Breast epithelium (tissue), 3 donors: ENCODE results near the gene PRDM16.

ENCODE experiments used
- POLR2AphosphoS5 ChIP-seq, 3 donors: sonication (generic); formaldehyde crosslinking; IDR thresholded peaks; one replicate each; pipeline ENCODE4 v1.6.1; 2017; ENCODE audit warnings: antibody characterized with exemption in 3 of 3
- TF ChIP-seq, protein P1 (sequence below), 3 donors: fragments of 450-650 bp; IDR thresholded peaks; one replicate each; pipeline ENCODE4 v1.5.1; 2016 to 2017; ENCODE audit warnings: antibody characterized with exemption in 3 of 3, mild to moderate bottlenecking in 3 of 3, moderate library complexity in 3 of 3

GRCh38 chr1:3114846-3115245 is 45.8 kb downstream of the PRDM16 start:
- TF ChIP-seq, protein P1, sequence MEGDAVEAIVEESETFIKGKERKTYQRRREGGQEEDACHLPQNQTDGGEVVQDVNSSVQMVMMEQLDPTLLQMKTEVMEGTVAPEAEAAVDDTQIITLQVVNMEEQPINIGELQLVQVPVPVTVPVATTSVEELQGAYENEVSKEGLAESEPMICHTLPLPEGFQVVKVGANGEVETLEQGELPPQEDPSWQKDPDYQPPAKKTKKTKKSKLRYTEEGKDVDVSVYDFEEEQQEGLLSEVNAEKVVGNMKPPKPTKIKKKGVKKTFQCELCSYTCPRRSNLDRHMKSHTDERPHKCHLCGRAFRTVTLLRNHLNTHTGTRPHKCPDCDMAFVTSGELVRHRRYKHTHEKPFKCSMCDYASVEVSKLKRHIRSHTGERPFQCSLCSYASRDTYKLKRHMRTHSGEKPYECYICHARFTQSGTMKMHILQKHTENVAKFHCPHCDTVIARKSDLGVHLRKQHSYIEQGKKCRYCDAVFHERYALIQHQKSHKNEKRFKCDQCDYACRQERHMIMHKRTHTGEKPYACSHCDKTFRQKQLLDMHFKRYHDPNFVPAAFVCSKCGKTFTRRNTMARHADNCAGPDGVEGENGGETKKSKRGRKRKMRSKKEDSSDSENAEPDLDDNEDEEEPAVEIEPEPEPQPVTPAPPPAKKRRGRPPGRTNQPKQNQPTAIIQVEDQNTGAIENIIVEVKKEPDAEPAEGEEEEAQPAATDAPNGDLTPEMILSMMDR (IDR thresholded peaks at IDR 0.05), result no peak
- no peak for TF ChIP-seq POLR2AphosphoS5 (IDR thresholded peaks at IDR 0.05)
